Heart left ventricle (tissue), 13 donors: Measurements from ENCODE around the gene USH1C.
A peak's percentile ranks its signal among the peaks of the same experiment; 100 is the strongest.

Source experiments
- CTCF ChIP-seq, 12 donors: fragments of 200-600 bp; sonication (generic) in 4 of 12; IDR thresholded peaks; one replicate each; pipeline versions ENCODE4 v1.5.0 to v1.8.0; 2018 to 2022; ENCODE audit warnings: antibody characterized with exemption in 12 of 12, mild to moderate bottlenecking in 5 of 12
- POLR2A ChIP-seq, 2 donors: fragments of 450-650 bp; IDR thresholded peaks; one replicate each; pipeline ENCODE4 v1.6.1; 2017; ENCODE audit warnings: antibody characterized with exemption in 2 of 2, mild to moderate bottlenecking in 2 of 2, moderate library complexity in 2 of 2
- donor health status: ischemic (EF 13 %, LVEDD 7.1; RV severe dilation, severe dysfunction).
- donor health status: DM: no; HTN: yes; CAD: no.
- donor health status: DM: no; HTN: no; CAD: no.
- donor health status: ischemic (EF 25% LVEDD 6.9; RV normal size, moderate dysfunction).
- donor health status: ischemic (EF 25% LVEDD 5.7; RV mildly dilated, moderate dysfunction).
- donor health status: ischemic (EF 35%, LVEDD 5.7; RV mildly dilated, moderate dysfunction).
- donor health status: nonischemic (EF 11% LVEDD 7.7; RV severe dilation, severe dysfunction).
- donor health status: DM: yes; HTN: yes; CAD: no.
- donor health status: PGD.
- donor health status: ischemic (EF 29% LVEDD 5.4; RV normal size, mild dysfunction).
- donor health status: nonischemic (EF 23%, LVEDD 6.1; RV moderate dilation, normal function).

- peak; percentile 50 to 75 (median 69) for TF ChIP-seq CTCF (IDR thresholded peaks at IDR 0.05)
- no peak for TF ChIP-seq POLR2A (IDR thresholded peaks at IDR 0.05)
Measured at GRCh38 chr11:17528181-17528691, 16.0 kb downstream of the USH1C start.
